Stimulated activated CD4-positive, alpha-beta T cell treated with anti-CD3 and anti-CD28 coated beads, Interleukin-2, amount 100 ng/mL, for 24 hours (primary cell): ENCODE results near the gene CA10.

Experiments used
- DNase-seq, 2 donors: peaks; one replicate each; pipeline ENCODE4 v3.0.0-alpha.2; 2020

Gene CA10

DNA sequence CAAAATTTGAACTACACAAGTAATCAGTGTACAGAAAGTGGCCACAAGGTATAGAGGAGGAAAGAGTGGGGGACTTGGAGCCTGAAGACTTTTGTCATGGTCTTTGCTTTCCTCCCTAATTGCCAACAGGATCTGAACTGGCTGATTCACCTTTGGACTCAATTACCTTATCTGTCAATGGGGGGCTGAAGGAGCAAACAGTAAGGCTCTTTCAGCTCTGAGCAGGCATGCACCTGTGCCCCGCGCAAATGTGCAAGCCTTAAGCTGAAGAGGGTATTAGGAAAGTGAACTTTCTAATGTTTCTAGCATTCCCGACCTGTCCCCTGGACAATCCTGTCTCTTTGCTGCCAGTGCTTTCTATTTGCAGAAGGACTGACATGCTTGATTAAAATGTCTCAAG, 302.7 kb downstream of the CA10 start:
- DNase-seq, result no peak

DNA sequence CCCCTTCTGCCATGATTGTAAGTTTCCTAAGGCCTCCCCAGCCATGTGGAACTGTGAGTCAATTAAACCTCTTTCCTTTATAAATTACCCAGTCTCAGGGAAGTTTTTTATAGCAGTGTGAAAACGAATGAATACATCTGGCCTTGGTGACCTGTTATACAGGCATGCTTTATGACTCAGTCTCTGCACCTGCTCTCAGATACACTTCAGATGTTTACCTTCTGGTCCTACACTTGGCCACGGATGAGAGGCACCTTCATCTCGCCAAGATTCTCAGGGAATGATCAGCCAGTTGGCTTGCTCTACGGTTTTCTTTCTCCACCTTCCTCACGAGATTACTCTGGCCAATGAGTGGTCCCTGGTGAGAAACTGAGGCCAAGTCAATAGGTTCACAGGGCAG, 304.7 kb downstream of the CA10 start:
- DNase-seq, result no peak

DNA sequence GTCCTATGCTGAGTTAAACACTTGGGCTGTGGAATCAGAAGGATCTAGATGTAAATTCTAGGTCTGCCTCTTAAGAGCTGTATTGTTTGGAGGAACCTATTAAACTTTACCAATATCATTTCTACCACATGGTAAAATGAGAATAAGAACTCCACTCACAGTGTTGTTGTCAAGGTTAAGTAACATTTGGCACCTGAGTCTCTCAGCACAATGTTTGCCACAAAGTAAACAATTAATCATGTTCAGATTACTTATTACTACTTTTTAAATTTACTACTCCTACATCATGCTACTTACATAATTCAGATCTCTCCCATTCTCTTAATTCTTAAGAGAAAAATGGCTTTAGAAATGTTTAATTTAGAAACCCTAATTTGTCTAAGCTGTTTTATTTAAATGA, 305.9 kb downstream of the CA10 start:
- DNase-seq, result no peak

DNA sequence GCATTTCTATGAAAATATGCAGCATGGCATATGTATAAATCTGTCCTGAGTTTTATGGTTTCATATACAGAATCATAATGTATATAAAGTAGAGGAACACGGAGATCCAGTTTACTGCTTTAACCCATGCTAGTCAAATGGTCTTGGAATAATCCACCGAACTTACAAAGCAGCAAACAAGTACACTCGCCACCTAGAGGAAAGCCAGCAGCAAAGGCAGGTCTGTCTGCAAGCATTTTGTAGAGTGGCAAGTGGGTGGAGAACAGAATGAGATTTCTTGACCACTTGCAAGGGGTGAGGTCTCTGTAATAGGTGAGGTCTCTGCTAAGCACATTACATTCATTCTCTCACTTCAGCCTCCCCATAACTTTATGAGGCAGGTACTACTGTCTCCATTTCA, 308.3 kb downstream of the CA10 start:
- no peak for DNase-seq

DNA sequence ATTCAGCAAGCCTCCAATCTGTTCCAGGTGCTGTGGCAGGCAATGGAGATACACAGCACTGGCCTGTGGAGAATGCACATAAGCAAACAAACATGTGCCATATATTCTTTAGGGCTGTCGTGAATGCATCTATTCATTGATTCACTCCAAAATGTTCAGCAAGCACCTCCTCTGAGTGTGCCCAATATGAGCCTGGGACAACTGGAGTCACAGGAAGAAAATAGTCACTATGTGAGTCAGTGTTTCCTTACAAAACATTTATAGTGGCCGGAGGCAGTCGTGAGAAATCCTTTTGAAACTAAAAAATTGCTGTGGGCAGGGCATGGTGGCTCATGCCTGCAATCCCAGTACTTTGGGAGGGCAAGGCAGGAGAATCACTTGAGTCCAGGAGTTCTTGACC, 310.1 kb downstream of the CA10 start:
- DNase-seq, result no peak

DNA sequence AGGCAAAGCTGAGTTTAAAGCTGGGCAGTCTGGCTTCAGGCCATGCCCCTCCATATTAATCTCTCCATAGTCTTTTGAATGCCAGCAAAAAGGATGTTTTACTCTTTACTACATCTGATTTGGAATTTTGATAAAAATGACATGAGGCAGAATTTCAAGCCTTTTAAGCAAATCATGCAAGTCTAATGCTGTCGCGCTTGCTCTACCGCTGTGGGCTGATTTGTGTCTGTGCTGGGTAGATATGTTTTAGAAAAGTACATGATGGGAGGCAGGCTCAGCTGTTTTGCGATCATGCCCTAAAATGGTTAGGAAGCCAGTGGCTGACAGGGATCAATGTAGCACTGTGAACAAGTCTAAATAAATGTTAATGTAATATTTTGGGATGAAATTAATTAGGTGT, 311.9 kb downstream of the CA10 start:
- DNase-seq, result no peak

DNA sequence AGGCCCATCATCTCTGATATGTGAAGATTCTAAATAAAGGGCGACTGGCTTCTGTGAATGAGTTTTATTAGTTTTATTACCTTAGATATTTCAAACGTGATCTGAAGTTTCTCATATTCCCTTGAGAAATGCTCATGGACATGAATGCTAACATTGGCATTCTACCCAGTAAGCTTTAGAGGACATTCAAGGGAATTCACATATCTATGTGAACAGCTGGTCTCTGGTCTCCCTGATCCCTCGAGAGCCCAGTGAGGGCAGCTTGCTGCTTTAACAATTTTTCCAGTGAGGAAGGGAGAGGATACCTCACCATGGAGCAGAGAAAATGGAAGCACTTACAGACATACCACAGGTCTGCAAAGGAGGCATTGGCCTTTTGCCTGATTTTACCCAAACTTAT, 312.7 kb downstream of the CA10 start:
- DNase-seq, result no peak

DNA sequence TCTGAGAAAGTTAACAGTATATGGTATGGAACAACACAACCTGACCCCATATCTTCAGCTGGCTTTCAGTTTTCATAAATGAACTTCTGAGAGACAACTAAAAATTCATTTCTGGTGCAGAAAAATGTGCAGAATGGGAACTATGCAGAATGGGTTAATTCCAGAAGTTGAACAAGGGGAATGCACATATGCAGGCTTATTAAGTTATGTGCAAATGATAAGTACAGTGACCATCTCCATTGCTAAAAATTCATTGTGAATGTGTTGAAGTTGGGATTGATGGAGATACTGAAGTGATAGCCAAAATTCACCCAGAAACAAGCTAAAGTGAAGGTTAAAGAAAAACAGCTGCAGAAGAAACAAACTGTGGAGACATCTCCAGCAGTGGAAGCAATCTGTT, 315.8 kb downstream of the CA10 start:
- DNase-seq, result no peak

DNA sequence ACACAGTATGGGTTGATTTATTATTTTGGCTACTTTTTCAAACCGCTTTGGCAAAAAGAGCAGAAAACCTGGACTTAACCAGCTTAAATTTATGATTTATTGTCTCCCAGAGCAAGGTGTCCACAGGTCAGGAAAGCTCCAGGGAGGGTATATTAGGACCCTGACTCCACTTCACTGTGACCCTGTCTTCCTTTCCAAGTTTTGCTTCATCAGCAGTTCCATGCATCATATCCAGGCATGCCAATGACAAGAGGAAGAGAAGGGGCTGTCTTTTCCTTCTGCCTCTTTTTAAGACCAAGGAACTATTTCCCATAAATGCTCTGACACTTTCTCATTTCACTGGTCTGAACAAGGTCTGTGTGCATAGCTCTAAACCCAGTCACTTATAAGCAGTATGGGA, 316.8 kb downstream of the CA10 start:
- no peak for DNase-seq

DNA sequence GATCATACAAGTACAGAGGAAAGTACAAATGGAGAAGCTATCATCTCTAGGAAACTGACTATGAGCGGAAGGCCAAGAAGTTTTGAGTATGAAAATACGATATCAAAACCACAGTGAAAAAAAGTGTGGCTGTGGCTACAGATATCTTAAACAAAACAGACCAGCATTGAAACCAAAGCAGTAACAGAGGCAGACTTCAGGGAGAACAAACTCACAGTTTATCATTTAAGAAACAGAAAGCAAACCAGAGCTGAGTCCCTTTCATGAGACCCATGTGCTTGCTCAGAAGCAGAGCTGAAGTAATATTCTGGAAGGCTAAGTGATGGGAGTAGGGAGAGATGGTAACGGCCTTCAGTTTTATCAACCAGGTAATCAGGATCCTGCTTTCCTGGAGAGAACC, 317.8 kb downstream of the CA10 start:
- no peak for DNase-seq

DNA sequence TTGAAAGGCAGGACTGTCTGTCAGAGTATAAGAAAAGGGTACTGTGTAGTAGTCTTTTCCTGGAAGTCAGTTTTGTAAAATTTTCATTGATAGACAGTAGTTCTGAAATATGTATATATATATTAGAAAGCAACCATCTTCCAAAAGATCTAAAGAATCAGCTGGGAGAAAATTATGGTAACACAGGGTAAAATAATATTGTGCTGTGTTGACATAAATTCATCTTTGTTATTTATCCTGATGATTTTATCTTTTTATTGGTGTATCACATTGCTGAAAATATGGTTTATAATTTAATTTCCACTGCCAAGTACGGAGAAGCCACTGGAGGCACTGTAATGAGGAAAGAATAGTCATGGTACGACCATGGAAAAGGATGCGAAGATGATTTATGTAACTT, 324.9 kb downstream of the CA10 start:
- no peak for DNase-seq

DNA sequence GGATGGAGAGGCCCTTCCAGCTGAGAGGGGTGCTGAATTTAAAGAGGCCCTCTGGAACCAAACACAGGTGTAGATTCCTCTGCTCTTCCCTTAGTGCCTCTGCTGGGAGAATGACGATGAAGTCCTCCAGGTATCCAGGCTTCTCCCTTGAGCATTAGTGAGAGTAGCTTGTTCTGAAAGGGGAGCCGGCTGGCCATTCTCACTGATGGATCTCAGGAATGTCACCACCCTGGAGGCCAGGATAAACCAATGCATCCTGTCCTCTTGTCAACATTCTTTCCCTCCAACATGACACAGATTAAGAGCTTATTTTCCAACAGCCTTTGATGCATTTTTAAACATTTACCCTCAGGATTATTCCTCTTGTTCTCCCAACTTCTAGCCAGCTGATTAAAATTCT, 325.5 kb downstream of the CA10 start:
- DNase-seq, result no peak

DNA sequence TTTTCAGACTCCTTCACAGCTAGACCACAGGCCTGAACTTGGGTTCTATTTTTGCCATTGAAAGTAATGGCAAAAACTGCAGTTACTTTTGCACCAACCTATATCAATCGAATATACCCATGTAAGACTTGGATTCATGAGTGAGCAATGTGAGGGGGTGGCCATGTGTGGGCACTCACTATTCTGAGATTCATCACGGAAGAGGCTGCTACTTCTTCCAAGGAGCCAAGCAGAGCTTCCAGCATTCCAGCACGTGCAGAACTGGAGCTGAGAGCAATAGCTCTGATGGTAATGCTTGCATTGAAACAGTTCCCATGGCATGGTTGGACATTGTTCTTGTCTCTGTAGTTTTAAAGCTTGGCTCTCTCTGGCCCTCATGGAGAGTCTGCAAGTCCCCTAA, 327.6 kb downstream of the CA10 start:
- DNase-seq, result no peak

DNA sequence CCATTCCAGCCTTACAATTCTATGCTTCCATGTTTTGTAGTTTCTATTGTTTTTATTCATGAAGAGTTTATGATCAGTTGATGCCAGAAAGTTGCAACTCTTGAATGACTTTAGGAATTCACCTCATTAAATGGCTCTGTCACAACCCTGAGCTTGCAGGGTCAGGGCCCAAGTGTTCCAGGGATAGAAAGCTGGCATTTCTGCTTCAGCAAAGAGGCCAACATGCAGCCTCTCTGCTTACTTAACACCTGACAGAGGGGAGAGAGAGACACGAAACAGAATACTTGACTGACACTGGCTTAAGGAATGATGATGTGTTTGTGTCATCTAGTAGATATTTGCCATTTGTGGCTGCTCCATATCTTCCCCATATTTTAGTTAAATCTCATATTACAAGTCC, 328.1 kb downstream of the CA10 start:
- no peak for DNase-seq

DNA sequence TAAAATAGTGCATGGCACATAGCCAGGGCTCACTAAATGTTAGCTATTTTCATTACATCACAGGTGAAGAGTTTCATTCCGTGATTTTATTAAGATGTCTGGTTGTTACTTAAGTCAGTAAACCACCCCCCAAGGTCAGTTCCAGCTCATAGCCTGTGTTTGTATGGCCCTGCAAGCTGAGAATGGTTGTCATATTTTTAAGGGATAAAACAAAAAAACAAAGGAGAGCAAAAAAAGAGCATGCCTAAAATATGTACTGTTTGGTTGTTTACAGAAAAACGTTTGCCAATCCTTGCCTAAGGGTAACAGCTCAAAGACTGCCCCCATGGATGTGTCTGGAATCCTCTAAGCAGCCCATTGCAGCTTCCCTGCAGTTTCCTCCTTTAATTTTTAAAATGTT, 329.6 kb downstream of the CA10 start:
- no peak for DNase-seq

DNA sequence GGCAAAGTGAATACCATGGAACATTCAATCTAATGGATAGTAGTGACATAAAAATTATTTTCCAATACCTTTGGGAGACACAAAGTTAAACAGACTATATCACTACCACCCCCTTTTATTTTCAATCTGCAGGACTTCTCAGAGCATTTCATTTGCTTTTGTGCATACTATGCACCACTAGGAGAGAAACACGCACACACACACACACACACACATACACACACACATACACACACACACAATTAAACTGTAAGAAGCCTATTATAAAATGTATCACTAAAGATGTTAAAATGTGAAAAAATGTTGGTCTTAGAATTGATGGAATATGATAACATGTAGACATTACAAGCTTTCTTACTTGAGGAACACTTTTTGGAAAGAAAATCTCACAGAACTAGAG, 331.4 kb downstream of the CA10 start:
- DNase-seq, result no peak

DNA sequence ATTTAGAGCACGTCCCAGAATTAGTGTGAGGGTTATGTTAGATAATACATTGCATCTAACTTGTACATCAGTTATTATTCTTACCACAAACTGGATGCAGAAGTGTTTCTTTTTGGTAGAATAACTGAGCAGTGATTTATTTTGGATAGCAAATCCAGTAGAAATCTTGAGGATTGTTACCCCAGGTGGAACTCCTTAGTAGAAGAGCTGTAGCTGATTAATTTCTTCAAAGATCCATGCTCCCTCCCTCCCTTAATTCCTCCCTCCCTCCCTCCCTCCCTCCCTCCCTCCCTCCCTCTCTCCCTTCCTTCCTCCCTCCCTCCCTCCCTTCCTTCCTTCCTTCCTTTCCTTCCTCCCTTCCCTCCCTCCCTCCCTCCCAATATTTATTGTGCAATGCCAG, 337.7 kb downstream of the CA10 start:
- DNase-seq, result no peak

DNA sequence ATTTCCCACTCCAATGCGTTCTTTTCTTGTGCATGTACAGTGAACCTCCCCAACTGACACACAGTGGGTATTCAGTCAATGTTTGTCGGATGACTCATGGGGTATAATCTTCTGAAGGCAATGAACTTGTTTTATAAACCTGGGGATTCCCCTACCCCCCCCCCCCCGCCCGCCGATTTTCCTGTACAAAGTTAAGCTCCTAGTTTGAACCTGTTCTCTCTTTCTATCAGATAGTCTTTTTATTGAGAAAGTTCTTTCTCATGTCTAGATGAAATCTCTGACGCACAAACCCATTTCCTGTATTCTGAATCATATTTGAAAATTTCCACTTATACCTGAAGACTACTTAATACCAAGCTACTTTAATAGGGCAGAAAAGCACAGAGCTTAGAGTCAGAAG, 338.3 kb downstream of the CA10 start:
- DNase-seq, result no peak

DNA sequence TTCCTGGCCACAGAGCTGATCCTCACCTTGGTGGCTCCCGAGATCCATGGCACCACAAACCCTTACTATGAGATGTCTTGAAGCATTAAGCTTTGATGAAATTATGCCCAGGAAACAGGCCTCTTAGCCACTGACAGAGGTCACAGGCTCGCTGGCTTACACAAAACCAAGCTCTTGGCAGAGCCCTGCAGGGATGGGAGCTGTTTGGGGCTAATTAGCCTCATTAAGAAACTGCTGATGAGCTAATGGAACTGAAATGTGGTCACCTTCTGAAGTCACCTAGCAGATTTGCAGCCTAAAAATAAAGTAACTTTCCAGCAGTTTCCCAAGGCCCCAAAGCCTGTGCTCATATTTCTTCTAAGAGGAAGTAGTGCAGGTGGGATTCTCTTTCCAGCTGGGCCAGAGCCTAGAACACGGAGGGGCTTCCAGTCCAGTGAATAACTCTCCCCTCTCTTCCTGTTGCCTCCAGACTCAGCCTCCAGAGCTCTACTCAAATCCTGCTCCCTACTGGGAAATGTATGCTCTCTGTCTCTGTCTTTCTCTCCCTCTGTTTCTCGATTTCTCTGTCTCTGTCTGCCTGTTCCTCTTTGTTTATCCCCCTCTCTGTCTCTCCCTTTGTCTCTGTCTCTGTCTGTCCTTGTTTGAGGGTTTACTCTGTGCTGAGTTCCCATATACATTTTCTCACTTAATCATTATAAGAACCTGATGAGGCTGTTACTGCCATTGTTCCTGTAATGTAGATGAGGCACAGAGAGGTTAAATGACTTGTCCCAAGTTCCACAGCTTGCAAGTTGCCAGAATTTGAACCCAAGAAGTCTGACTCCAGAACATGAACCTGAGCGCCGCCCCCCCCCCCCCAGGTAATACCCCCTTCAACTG, 338.9 kb downstream of the CA10 start:
- no peak for DNase-seq

DNA sequence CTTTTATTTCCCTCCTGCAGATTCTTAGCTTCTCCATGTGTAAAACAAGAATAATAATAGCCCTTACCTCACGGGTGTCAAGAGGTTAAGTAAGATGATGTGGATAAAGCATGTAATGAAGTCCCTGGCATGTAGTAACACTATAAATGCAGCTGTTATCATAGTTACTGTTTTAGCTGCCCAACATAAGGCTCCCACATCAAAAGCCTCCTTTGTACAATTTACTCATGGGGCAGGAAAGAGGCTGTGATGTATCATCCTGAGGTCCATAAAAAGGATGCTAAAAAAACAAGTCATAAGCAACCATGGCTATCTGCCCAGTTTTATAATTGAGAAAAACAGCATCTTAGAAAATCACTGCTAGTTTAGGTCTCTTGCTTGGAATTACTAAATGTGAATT, 339.7 kb downstream of the CA10 start:
- DNase-seq, result no peak

DNA sequence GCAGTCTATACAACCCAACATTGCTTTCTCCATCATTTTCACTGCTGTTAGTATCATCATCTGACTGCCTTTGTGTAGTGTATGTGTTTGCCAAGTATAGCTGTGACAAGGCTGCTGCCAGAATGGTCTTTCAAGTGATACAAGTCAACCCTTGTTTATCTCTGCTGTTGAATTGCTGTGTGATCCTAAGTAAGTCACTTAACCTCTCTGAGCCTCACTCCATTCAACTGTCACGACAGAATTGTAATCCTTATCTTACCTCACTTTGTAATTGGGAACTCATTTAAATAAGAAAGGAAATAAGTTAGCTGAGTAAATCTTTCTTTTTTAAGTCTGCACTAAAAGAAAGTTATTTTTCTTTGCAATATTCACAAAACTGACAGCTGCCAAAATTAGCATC, 340.6 kb downstream of the CA10 start:
- DNase-seq, result no peak

DNA sequence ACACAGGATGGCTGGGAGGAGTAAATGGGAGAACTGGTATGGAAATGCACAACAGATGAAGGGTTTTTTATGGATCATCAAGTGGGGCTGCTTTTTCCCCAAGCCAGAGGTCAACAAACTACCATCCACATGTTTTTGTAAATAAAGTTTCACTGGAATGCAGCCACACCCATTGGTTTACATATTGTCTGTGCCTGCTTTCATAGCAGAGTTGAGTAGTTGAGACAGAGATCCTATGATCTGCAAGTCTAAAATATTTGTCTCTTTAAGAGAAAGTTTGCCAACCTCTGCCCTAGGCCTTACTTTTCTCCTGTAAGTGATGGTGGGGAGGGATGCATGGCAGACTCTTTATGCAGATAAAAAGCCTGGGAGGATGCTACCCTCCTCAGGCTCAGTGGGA, 341.4 kb downstream of the CA10 start:
- no peak for DNase-seq

DNA sequence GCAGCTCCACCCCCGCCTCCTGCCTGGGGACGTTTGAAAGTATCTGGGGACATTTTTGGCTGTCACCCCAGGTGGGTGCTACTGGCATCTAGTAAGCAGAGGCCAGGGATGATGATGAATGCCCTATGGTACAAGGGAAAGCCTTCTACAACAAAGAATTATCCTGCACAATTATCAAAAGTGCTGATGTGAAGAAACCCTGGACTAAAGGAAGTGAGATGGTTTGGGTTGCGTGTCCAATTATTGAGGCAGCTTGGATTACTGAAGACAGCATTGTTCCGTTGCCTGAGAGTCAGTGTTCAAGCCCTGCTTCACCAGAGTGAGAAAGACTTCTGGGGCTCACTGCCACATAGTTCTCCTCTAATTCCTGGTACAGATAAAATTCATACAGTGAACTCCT, 343.4 kb downstream of the CA10 start:
- no peak for DNase-seq

DNA sequence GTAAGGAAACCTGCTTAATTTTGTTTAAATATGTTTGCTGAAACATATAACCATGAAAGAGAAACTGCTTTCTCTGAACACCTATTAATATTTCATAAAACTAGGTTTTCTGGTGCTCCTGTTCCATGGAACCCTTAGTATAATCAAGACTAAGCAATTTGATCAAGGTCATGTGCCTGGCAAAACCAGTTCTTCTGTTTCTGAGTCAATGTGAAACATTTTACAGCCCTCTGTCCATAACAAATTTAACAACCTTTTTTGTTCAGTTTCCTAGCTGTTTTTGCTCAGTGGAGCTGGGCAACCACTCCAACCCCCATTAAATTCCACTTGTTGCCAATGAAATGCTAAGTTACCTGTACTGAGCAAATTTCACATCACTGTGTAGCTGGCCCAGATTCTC, 344.0 kb downstream of the CA10 start:
- DNase-seq, result no peak

DNA sequence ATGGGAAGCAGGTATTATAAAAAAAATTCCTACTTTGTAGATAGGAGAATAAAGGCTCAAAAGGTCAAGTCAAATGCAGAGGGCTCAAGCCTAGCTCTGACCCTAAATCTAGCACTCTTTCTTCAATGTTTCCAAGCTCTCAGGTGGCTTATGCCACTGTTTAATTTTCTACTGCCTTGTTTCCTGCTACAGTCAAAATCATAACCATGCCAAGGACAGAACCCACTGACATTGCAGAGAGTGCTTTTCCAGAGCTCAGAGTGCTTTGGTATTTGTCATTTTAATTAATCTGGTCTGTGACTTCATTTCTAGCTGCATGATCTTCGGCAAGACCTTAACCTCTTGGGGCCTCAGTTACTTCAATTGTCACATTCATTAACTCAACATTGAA, 344.7 kb downstream of the CA10 start:
- no peak for DNase-seq
